Mammary epithelial cell (primary cell): ENCODE measurements around the gene TEF.

Source experiments
- EZH2 ChIP-seq: IDR thresholded peaks from 2 replicates; pipeline ENCODE4 v1.6.1; 2012; ENCODE audit warnings: low read length, inconsistent platforms, borderline replicate concordance
- TF ChIP-seq, protein P1 (sequence below), 2 donors: IDR thresholded peaks in 1 of 2; conservative IDR thresholded peaks in 1 of 2; 2 replicates each; pipeline ENCODE4 v1.5.1; 2011 to 2012; ENCODE audit warnings: inconsistent platforms in 2 of 2, low read length in 2 of 2, mild to moderate bottlenecking in 2 of 2, control low read depth in 1 of 2, low read depth in 1 of 2; ENCODE audit not compliant: insufficient read depth in 1 of 2; ENCODE audit errors: extremely low read depth in 1 of 2

DNA sequence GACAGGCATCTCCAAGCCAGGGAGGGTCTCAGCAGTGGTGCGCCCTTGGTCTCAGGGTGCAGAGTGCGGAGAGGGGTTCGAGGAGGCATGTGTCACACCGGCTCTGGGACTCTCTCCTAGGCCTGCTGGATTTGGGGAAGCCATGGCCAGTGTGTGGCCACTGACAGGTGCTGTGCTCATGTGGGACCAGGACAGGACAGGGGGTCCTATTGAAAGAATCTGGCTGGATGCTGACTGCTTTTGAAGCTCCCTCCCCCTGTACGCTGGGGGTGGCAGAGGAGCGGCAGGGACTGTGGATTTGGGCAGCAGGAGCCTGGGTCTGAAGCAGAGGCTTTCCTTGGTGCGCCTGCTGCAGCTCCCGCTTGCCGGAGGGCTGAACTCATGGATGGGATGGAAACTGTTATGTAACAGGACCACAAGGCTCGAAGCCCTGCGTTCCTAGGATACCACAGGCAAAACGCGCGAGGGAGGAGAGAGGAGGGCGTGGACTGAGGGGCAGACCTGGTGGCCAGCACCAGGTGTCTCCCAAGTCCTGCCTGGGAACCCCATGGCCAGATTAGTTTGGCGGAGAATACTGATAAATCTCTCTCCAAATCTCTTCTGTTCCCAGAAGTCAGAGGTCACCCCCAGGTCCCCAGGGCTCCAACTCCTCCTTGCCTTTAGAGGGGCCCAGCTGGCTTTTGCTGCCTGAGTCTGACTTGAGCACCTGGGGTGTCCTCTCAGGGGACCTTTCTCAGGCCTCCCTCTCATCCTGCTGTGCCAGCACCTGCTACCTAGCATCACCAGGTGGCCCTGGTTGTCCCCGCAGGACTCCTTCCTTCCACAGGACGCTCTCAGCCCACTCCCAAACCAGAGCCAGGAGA is 13.8 kb upstream of the TEF start:
- TF ChIP-seq, protein P1, sequence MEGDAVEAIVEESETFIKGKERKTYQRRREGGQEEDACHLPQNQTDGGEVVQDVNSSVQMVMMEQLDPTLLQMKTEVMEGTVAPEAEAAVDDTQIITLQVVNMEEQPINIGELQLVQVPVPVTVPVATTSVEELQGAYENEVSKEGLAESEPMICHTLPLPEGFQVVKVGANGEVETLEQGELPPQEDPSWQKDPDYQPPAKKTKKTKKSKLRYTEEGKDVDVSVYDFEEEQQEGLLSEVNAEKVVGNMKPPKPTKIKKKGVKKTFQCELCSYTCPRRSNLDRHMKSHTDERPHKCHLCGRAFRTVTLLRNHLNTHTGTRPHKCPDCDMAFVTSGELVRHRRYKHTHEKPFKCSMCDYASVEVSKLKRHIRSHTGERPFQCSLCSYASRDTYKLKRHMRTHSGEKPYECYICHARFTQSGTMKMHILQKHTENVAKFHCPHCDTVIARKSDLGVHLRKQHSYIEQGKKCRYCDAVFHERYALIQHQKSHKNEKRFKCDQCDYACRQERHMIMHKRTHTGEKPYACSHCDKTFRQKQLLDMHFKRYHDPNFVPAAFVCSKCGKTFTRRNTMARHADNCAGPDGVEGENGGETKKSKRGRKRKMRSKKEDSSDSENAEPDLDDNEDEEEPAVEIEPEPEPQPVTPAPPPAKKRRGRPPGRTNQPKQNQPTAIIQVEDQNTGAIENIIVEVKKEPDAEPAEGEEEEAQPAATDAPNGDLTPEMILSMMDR (conservative IDR thresholded peaks at IDR 0.05 in 1 of 2, IDR thresholded peaks at IDR 0.05 in 1 of 2; ENCODE audit: extremely low read depth in 1 of 2, insufficient read depth in 1 of 2, low read depth in 1 of 2, low read length in 2 of 2), result no peak
- no peak for TF ChIP-seq EZH2
